Stimulated activated CD8-positive, alpha-beta memory T cell treated with anti-CD3 and anti-CD28 coated beads, Interleukin-4, amount 100 ng/mL, for 4 hours (primary cell): ENCODE data around the gene SYT9.

ENCODE experiments used
- DNase-seq, 2 donors: peaks; one replicate each; pipeline ENCODE4 v3.0.0-alpha.2; 2020; ENCODE audit warnings: low read depth in 2 of 2, low spot score in 1 of 2

The SYT9 gene, protein sequence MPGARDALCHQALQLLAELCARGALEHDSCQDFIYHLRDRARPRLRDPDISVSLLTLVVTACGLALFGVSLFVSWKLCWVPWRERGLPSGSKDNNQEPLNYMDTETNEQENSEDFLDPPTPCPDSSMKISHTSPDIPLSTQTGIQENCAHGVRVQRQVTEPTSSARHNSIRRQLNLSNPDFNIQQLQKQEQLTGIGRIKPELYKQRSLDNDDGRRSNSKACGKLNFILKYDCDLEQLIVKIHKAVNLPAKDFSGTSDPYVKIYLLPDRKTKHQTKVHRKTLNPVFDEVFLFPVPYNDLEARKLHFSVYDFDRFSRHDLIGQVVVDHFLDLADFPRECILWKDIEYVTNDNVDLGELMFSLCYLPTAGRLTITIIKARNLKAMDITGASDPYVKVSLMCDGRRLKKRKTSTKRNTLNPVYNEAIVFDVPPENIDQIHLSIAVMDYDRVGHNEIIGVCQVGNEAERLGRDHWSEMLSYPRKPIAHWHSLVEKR

DNA sequence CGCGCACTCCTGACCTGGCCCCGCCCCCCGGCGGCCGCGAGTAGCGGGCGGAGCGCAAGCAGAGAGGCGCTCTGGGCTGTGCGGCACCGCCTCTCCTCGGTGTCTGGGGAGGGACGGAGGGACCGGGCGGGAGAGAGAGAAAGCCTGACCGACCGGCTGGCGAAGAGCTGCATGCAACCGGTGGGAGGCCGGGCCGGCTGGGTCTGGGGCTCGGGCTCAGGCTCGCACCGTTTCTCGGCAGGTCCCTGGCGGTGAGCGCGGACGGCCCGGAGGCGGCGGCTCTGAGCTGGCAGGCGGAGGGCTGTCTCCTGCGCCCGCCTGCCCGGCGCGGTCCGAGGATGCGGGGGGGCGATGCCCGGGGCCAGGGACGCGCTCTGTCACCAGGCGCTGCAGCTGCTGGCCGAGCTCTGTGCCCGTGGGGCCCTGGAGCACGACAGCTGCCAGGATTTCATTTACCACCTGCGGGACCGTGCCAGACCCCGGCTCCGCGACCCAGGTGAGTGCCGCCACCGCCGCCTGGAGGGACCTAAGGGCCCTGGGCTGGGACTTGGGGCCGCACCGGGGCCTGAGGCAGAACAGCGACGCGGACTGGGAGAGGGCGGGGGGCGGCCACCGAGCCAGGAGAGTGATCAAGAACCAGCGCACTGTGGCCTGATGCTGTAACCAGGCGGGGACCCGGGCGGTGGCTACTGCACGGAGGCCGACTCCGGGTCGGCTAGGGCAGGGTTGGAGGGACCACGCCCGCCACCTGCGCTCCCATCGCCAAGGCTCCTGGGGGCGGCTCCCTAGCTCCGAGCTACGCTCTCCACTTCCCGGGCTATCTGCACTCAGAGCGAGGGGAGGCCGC, at the start of gene SYT9:
SYT9 (plus strand) TSS at position 69 of the 847 bp plus-strand sequence; CDS start at position 352, 283 bp downstream.
- DNase-seq, result no peak

DNA sequence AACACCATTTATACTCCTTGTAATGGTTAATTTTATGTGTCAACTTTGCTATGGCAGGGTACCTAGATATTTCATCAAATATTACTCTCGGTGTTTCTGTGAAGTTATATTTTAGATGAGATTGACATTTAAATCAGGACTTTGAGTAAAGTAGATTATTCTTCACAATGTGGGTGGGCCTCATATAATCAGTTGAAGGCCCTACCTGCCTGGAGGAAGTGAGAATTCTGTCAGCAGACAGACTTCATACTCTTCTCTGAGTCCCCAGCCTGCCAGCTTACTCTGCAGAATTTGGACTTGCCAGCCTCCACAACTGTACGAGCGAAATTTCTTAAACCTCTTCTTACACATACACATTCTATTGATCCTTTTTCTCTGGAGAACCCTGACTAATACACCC, 49.3 kb upstream of the SYT9 start:
- DNase-seq, result no peak

DNA sequence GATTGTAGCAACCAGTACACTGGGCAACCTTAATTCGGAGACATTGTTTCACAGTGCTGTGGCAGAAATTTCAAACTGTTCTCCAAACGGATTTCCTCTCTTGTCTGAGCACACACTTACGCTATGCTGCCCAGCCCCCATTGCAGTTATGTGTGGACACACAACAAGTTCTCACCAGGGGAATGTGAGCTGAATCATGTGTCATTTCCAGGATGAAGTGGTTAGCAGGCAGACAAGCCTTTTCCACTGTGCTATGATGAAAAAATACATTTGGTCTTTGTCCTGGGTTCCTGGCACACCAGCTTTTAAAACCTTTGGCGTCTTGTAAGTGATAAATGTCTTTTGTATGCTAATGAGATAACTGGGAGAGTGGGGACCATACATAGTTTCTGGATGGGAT, 46.9 kb upstream of the SYT9 start:
- no peak for DNase-seq

DNA sequence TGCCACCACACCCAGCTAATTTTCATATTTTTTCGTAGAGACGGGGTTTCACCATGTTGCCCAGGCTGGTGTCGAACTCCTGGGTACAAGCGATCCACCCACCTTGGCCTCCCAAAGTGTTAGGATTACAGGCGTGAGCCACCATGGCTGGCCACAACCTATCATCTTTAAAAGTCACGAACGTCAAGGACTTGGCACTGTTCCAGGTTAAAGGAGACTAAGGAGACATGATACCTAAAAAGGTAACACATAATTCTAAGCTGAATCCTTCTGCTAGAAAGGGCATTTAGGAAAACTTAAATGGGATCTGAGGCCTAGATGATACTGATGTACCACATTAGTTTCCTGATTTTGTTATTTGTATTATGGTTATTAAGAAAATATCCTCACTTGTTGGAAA, 43.3 kb upstream of the SYT9 start:
- no peak for DNase-seq

DNA sequence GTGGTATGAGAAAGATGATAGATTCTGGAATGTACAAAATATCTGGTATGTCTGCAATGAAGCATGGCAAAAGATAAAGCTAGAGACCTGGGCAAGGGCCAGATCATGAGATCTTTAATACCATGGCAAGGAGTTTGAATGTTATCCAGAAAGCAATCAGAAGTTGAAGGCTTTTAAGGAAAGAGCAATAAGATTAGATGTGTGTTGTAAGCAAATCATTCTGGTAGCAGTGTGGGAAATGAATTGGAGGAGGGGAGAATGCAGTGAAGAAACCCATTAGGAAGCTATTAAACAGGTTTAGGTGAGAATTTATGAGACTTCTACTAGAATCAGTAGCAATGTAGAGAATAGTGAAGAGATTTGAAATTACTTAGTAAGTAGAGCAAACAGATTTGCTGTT, 32.2 kb upstream of the SYT9 start:
- no peak for DNase-seq

DNA sequence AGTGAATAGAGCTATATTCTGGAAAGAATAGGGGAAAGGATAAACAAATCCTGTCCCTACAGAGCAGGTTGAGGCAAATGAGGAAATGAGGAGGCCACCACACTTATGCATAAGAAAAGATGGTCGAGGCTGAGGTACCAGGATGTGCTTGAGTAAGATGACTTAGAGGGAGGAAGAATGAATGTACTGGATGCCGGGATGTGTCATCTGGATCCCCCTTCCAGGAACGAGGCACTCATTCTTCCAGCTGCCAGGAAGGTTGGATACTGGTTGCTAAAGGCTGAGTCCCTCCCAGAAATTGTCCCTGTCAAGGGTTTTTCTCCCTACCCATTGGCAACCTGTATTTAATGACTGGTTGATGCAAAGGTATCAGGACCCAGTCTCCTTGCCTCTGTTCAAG, 31.1 kb upstream of the SYT9 start:
- DNase-seq, result no peak

DNA sequence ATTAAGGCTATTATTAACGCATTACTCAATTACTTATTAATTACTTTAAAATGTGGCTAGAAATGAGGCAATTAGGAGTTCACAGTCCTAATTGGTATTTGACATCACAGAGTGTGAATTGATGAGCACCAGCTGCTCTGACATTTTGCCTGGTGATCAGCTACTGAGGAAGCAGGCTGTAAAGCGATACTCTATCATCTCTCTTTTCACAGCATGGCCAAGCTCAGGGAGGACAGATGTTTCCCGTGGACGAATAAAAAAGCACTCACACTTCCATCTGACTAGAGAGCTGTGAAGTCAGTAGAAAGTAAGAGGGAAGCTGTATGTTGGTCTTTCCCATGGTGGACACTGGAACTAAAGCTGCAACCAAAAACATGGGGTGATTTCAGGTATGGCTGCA, 29.1 kb upstream of the SYT9 start:
- DNase-seq, result no peak

DNA sequence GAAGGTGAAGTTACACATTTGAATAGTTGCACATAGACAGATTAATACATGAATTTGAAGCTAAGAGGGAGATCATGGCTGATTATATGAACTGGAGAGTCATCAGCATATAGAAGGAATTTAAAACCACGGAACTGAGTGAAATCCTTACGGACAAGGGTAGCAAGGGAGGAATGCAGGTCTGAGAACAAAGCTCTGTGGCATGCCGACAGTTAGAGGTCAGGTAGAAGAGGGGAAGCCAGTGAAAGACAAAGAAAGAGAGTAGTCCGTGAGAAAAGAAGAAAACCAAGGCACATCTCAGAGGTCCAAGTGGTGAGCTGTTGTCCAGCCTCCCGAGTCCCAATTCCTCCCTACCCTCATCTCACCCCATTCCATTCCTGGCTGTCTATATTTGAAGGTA, 11.8 kb upstream of the SYT9 start:
- DNase-seq, result no peak

DNA sequence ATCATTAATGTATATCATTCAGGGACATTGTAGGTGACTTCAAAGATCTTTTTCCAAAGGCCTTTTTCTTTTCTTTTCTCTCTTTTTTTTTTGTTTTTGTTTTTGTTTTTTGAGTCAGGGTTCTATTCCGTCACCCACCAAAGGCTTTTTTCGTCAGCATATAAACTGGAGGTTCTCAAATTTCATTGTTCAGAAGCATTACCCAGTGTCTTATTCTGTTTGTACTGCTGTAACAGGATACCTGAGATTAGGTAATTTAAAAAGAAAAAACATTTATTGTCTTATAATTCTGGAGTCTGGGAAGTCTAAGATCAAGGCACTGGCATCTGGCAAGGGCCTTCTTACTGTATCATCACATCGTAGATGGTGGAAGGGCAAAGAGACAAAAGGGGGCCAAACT, 6.4 kb upstream of the SYT9 start:
- no peak for DNase-seq

DNA sequence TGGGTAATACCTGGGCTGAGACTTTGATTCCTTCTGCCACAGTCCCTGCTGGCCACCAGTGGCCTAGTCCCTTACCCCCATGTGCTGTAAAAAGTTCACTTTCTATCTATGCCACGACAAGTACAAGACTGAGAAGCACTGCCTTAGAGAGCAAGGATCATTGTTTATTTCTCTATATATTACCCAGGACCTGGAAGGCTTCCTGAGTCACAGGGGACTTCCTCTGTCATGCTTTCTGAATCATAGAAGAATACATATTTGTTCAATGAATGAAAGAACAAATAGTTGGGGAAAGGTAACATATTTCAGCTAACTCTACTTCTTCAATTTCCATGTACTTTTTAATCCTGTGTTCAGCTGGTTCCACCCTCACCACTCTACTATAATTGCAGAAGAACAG, 5.5 kb upstream of the SYT9 start:
- no peak for DNase-seq

DNA sequence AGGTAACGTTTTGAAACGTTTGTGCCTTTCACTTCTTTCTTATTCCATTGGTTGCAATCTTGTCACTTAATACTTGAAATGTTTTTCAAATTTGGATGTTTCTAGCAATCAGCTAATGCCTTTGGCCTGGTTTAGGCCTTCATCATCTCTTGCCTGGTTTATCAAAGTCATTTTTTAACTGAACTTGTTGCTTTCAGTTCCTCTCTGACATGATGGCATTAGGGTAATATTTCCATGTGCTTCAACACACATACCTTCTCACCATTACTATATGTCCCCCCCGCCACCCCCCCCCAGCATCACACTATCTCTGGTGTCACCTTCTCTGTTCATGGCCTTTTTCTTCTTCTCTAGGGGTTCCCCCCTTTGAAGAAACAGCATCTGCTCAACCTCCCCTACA, 1.5 kb upstream of the SYT9 start:
- no peak for DNase-seq

DNA sequence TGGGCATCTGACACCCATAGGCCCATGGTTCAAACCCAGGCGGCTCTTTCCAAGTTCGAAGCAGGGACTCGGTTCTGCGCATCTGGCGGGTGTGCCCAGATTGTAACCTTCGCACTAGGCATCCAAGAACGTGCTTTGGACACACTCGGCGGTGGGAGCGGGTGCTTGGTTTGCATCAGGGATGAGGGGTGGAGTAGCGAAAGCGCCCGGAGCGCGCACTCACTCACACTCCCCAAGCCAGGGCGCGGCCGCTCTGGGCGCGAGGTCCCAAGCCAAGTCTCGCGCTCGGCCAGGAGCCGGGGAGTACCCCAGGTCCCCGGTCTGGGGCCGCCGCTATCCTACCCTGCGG, 243 bp upstream of the SYT9 start:
- no peak for DNase-seq

DNA sequence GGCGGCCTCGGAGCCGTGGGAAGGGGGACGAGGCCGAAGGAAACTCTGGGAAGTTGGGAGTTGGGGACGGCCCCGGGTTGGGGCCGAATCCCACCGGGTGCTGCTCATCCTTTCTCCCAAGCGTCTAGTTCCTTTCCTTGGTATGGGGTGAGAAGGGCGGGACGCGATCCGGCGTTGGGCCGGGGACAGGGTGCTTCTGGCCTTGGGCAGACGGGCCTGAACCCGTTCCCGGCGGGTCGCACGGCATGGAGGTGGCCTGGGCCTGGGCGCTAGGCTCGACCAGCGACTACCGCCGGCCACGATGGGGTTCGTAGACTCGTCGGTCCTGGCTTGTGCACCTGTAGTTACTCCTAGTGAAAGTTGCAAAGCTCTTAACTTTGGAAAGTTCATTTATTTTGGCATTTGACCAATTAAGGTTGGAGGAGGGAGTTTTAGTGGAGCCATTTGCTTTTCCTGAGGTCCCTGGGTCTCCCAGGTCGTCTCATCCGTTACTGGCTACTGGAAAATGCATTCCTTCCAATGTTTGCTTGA, 1.0 kb downstream of the SYT9 start:
- no peak for DNase-seq

DNA sequence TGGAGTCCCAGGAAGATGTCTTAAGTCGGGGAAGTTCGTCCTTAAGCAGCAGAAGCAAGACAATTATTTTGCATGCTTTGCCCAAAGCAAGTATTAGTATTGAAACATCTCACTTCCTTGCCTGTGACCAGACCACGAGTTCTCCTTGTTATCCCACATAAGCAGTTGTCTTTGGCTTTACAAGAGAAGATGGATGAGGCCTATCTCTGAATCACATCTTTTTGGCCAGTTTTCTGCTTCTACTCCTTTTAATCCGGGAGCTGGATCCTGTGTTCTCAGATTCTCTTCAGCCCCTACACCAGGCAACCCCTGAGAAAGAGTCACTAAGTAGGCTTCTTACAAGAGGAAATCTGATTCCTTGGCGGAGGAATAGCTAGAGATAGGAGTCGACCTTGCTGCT, 2.1 kb downstream of the SYT9 start:
- DNase-seq, result no peak

DNA sequence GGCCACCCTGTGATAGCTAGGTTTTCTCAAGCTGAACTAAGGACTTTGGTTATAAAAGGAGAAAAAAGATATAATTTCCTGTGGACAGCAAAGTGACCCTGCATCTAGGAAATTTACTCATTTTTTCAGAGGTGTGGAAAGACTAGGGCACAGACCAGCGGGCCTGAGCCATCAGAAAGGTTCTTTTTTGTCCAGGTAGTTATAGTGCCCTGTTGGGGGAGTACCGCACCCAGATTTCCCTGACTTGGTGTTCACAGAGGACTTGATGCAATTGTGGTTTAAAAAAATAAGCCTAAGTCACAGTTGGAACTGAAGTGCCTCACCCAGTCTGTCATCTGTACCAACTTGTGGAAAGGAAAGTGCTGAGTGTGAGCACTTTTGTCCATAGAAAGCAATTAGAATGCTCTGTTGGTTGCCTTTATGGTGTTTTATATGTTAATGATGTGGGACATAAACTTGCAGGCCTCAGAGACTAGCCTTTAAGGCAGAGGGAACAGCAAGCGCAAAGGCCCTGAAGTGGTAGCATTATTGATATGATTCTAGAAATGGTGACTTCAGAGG, 3.1 kb downstream of the SYT9 start:
- DNase-seq, result no peak

DNA sequence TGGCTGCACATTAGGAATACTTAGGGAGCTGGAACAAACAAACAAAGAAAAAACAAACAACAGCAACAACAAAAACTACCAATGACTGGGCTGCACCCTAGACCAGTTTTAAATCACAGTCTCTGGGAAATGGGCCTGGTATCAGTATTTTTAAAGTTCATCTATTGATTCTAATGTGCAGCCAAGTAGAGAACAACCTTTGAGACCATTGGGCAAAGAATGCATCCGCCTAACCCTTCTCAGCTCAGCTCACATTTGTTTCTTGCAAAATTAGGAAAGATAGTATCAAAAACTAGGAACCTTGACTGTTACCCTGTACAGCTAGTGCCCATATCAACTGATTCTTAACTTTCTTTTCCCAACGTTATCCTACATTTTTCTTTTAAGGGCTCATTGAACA, 5.2 kb downstream of the SYT9 start:
- no peak for DNase-seq

DNA sequence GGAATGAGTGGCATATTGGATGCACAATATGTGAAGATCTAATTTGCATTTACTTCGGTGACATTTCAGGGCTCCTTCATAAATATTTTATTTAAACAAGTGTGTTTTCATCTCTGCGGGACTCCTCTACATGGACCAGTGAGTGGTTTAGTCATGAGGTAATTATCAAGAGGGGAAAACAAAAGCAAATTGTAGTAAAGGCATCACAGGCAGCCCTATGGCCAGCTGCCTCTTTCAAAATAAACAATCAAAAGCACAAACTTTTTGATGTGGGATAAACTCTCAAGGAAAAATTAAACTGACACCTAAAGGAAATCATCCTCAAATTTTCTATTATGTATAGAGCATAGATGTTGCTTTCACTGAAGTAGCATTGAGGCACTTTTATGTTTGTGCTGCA, 6.0 kb downstream of the SYT9 start:
- no peak for DNase-seq

DNA sequence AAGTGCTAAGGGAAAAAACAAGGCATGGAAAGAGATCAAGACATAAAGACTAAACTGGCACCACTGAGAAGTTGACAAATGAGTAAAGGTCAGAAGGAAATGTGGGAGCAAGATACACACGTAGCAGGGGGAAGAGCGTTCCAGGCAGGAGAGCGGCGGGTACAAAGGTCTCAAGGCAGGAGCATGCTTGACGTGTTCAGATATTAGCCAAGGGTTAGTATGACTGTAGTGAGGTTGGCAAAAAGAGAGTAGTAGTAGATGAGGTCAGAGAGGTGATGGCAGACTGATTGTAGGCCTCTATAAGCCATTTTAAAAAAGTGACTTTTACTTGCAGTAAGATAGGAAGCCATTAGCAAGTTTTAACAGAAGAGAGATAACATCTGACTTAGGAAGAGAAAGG, 9.9 kb downstream of the SYT9 start:
- no peak for DNase-seq

DNA sequence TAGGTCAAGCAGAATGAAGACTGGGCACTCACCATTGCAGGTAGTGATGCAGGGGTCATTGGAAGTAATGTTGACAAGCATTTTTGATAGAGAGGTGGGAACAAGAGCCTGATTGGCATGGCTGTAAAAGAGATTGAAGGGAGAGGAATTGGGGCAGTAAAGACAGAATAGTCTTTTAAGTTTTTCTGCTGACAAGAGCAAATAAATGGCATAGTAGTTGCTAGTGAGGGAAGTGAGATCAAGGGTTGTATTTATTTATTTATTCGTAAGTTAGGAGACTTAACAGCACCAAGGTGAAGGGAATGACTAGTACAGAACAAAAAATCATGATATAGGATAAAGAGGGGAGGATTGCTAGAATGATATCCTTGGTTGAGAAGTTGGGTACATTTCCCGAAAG, 11.0 kb downstream of the SYT9 start:
- no peak for DNase-seq

DNA sequence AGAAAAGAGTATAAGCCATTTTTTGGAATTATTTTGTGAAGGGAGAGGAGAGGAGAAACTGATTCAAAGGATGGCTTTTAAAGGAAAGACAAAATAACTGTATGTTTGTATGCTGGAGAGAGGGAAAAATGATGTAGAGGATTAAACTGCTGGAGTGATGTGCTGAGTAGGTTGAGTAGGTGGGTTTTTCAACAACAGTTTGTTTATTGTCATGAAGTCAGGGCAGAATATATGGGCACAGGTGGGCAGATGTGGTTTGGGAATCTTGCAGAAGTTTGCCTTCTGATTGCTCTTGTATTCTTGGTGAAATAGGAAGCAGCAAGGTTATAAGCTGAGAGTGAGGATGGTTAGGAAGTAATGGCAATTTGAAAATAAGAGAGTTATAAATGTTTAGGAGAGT, 12.1 kb downstream of the SYT9 start:
- DNase-seq, result no peak

DNA sequence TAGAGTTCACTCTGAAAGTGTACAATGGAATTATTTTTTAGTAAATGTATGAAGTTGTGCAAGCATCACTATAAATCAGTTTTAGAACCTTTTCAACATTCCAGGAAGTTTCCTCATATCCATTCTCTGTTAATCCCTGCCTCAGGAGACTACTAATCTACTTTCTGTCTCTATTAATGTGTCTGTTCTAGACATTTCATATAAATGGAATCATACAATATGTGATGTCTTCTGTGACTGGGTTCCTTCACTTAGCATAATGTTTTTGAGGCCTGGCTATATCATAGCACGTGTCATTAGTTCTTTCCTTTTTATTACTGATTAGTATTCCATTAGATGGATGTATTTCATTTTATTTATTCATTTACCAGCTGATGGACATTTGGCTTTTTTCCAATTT, 17.1 kb downstream of the SYT9 start:
- no peak for DNase-seq
